IPS-18a (cell line): ENCODE data around the gene DNM3.
A peak's percentile ranks its signal among the peaks of the same experiment; 100 is the strongest.
"Not testable (repeated sequence)": the region's sequence is repeated elsewhere in the genome, so short reads cannot be mapped to it uniquely, and the experiment has no call there.

ENCODE experiments used
- H3K27ac ChIP-seq: one replicate; pipeline ENCODE4 v1.5.1; 2013; ENCODE audit warnings: low read length
- H3K27me3 ChIP-seq: one replicate; pipeline ENCODE4 v1.6.1; 2013; ENCODE audit warnings: mild to moderate bottlenecking, low read length; ENCODE audit not compliant: control insufficient read depth, insufficient read depth
- H3K36me3 ChIP-seq: one replicate; pipeline ENCODE4 v1.6.1; 2013; ENCODE audit warnings: low read depth, low read length; ENCODE audit not compliant: control insufficient read depth
- H3K4me1 ChIP-seq: one replicate; pipeline ENCODE4 v1.6.1; 2013; ENCODE audit warnings: low read depth, low read length; ENCODE audit not compliant: control insufficient read depth
- H3K4me3 ChIP-seq: one replicate; pipeline ENCODE4 v1.5.1; 2013; ENCODE audit warnings: low read length
- H3K9ac ChIP-seq: one replicate; pipeline ENCODE4 v1.6.1; 2013; ENCODE audit warnings: mild to moderate bottlenecking, low read length, moderate library complexity
- H3K9me3 ChIP-seq: one replicate; pipeline ENCODE4 v1.6.1; 2013; ENCODE audit warnings: low read depth, low read length; ENCODE audit not compliant: control insufficient read depth

The DNM3 gene

DNA sequence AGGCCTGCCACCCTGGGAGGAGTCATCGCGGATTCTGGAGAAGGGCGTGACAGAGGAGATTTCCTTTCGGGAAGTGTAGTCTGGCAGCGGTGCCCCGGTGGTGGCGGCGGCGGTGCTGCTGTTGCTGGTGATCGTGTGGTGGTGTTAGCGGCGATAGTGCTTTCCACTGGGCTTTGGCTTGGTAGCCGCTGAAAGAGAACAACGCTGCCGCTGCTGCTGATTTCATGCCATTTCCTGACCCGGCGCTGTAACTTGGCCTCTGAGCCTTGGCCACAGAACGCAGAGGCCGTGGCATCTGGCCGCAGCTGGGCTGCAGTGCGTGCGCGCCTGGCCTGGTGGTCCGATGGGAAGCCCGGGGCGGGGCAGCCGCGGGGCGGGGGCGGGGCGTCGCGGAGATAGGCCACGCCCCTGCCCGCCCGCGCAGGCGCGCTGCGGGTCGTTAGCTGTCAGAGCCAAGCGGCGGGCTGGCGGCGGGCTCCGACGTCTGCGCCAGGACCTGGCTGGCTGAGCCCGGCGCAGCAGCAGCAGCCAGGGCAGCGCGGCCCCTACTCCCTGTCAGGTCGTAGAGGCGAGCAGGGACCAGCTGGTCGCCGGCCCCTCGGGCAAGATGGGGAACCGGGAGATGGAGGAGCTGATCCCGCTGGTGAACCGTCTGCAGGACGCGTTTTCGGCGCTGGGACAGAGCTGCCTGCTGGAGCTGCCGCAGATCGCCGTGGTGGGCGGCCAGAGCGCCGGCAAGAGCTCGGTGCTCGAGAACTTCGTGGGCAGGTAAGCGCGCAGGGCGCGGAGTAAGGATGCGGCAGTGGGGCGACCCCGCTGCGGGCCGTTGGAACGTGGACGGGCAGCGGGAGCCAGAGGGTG lies at the start of gene DNM3:
Gene DNM3 (plus strand): TSS at position 449 of the 861 bp plus-strand sequence. CDS start 159 bp downstream, at position 608.
- no peaks in the 10 kb centered on the region for H3K36me3 ChIP-seq
- H3K4me3 ChIP-seq = peak within 1 kb of the TSS; percentile 79
- peak within 1 kb of the TSS; percentile 46 for H3K9ac ChIP-seq
- H3K27me3 ChIP-seq = peaks cover 34% of the 10 kb centered on the region
- no peak within 1 kb of the TSS for H3K27ac ChIP-seq
- peaks cover 9% of the 10 kb centered on the region for H3K4me1 ChIP-seq
- no peaks in the 10 kb centered on the region for H3K9me3 ChIP-seq

DNA sequence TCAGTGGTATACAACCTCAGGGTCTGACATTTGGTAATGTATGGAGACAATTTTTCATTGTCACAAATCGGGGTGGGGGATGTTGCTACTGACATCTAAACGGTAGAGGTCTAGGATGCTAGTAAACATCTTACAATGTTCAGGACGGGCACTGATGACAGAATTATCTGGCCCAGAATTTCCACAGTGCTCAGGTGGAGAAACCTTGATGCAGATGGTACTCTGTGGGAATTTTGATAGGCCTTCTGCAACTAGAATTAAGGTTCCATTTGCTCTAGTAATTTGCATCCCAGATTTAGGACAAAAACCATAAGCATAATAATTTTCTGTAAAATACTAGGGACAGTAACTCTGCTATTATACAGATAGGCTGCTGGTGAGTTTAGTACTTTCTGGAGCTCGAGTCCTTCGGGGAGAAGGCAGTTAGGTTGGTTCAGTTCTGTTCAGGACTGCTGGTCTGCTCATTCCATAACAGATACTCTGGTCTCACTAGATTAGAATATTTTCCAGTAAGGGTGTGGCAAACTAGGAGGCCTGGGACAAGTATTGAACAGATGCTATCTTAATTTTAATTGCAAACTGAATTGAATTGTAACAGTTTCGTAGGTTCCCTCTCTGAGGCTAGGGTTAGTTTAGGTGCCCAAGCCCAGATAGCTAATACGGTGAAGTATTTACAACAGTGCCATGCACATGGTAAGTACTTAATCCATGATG lies 48.5 kb upstream of the DNM3 start:
- no peak overlapping the region for H3K27ac ChIP-seq
- no peak overlapping the region for H3K9ac ChIP-seq
- peaks cover 97% of the 10 kb centered on the region for H3K36me3 ChIP-seq
- H3K4me3 ChIP-seq = no peak overlapping the region
- H3K27me3 ChIP-seq = no peaks in the 10 kb centered on the region
- H3K9me3 ChIP-seq = no peaks in the 10 kb centered on the region
- H3K4me1 ChIP-seq = no peaks in the 10 kb centered on the region

DNA sequence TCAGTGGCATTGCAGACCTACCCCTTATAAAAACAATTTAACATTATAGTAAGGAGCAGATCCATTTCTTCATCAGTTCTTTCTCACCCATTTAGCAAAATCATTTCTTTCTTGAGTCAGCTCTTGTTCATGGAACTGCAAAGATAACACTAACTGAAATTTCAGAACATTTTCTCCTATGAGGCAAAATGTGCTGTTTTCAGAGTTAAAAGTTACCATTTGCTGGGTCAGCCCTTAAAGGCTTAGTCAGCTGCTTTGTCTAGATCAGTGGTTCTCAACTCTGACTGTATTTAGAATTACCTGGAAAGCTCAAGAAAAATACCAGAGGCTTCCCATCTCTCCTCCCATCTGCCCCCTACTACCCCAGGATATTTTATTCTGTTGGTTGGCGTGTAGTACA lies 47.7 kb upstream of the DNM3 start:
- Histone ChIP-seq H3K27ac (no peak overlapping the region), H3K4me3 (no peak overlapping the region), H3K9me3 (no peaks in the 10 kb centered on the region), H3K9ac (no peak overlapping the region), H3K36me3 (peaks cover 91% of the 10 kb centered on the region), H3K27me3 (no peaks in the 10 kb centered on the region), H3K4me1 (no peaks in the 10 kb centered on the region)

DNA sequence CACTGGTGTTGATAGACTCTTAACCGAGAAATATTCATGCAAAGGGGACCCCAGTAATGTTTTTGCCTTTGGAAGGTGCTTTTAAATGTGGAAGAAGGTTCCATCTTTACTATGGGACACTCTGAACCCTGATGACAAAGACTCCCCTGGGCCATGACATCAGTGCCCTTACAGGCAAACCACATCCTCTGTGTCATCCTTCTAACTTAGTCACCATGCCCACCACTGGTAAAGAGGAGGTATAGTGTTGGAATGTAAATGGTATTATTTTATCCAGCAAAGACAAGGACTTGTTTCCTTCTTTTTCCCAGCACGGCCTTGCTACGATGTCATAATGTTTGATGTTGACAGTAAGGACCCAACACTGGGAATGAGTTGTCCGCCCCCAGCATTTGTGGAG lies 47.2 kb upstream of the DNM3 start:
- Histone ChIP-seq H3K9ac (no peak overlapping the region), H3K4me3 (no peak overlapping the region), H3K27ac (no peak overlapping the region), H3K9me3 (no peaks in the 10 kb centered on the region), H3K27me3 (no peaks in the 10 kb centered on the region), H3K36me3 (peaks cover 86% of the 10 kb centered on the region), H3K4me1 (no peaks in the 10 kb centered on the region)

DNA sequence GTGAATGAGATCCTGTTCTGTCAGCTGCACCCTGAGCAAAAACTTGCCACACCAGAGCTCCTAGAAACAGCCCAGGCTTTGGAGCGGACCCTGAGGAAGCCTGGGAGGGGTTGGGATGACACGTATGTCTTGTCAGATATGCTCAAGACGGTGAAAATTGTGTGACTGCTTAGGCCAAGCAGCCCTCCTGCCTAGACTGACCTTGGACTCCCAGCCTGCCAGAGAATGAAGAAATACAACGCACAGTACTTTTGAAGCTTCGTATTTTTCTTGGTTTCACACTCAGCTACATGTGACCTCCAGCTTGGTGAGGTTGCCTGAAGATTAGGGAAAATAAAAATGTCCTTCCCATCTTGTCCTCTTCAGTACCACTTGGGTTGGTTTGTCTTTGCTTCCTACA lies 44.7 kb upstream of the DNM3 start:
- Histone ChIP-seq H3K27ac (no peak overlapping the region), H3K27me3 (no peaks in the 10 kb centered on the region), H3K9me3 (no peaks in the 10 kb centered on the region), H3K4me1 (peaks cover 2% of the 10 kb centered on the region), H3K4me3 (no peak overlapping the region), H3K9ac (no peak overlapping the region), H3K36me3 (peaks cover 62% of the 10 kb centered on the region)

DNA sequence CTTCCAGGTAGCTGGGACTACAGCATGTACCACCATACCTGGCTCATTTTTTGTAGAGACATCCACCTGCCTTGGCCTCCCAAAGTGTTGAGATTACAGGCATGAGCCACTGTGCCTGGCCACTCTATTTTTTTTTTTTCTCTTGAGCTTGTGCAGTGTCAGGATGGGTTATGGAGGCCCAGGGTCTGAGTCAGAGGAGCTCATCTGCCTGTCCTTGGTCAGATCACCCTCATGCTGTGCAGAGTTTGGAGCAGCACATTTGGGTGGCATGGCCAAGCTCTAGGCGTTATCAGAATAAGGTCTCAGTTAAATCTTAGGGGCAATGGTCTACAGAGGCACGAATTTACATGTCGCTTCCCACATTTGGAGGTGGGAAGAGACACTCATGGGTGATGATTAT lies 43.0 kb upstream of the DNM3 start:
- peaks cover 6% of the 10 kb centered on the region for H3K4me1 ChIP-seq
- no peaks in the 10 kb centered on the region for H3K27me3 ChIP-seq
- no peak overlapping the region for H3K4me3 ChIP-seq
- no peaks in the 10 kb centered on the region for H3K9me3 ChIP-seq
- peaks cover 46% of the 10 kb centered on the region for H3K36me3 ChIP-seq
- H3K27ac ChIP-seq = no peak overlapping the region
- no peak overlapping the region for H3K9ac ChIP-seq

DNA sequence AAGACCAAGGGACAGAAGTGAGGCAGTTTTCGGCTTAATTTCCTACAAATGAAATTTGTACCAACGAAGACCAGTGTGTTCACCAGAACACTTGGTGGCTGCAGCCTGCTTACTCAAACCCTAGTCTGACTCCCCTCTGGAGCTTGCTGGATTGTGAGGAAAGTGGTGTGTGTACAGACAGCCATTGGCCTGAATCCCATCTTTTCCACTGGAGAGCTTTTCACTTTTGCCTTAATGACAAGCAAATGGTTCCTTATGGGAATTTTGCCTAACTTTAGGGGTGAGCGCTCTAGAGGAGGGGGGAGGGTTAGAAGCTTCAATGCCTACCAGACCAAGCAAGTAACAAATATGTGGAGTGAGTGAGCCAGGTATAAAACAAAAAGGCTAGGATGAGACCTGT lies 42.5 kb upstream of the DNM3 start:
- no peaks in the 10 kb centered on the region for H3K27me3 ChIP-seq
- no peaks in the 10 kb centered on the region for H3K9me3 ChIP-seq
- H3K36me3 ChIP-seq = peaks cover 42% of the 10 kb centered on the region
- no peak overlapping the region for H3K9ac ChIP-seq
- no peak overlapping the region for H3K4me3 ChIP-seq
- peaks cover 6% of the 10 kb centered on the region for H3K4me1 ChIP-seq
- no peak overlapping the region for H3K27ac ChIP-seq

DNA sequence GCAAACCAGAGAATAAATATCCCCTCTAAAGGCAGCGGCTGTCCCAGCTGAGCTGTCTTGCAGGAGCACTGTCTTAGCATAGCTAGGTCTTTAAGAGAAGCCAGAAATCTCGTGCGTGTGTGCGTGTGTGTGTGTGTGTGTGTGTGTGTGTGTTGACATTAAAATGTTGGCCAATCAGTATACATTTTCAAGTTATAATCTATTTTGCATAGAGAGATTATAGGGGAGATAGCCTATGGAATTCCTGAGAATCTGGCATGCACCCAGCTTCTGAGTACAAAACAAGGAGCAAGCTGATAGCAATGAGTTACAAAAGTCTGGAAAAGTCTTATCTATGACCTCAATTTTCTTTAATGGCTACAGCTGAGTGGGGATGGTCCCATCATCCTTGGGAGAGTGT lies 42.1 kb upstream of the DNM3 start:
- no peak overlapping the region for H3K9ac ChIP-seq
- no peak overlapping the region for H3K4me3 ChIP-seq
- no peaks in the 10 kb centered on the region for H3K27me3 ChIP-seq
- H3K9me3 ChIP-seq = no peaks in the 10 kb centered on the region
- no peak overlapping the region for H3K27ac ChIP-seq
- H3K36me3 ChIP-seq = peaks cover 38% of the 10 kb centered on the region
- H3K4me1 ChIP-seq = peaks cover 6% of the 10 kb centered on the region

DNA sequence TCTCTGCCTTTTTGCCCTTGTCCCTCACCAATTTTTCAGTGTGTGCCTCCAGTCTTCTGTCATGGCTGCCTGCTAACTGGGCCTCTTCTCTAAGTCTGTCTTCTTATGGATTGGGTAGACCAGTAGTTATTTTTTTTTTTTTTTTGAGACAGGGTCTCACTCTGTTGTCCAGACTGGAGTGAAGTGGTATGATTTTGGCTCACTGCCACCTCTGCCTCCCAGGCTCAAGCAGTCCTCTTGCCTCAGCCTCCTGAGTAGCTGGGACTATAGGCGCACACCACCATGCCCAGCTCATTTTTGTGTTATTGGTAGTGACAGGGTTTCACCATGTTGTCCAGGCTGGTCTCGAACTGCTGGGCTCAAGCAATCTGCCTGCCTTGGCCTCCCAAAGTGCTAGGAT lies 41.6 kb upstream of the DNM3 start:
- not testable (repeated sequence) for H3K27me3 ChIP-seq, H3K9me3 ChIP-seq, H3K27ac ChIP-seq, H3K9ac ChIP-seq, H3K4me3 ChIP-seq, H3K4me1 ChIP-seq
- peaks cover 32% of the 10 kb centered on the region for H3K36me3 ChIP-seq

DNA sequence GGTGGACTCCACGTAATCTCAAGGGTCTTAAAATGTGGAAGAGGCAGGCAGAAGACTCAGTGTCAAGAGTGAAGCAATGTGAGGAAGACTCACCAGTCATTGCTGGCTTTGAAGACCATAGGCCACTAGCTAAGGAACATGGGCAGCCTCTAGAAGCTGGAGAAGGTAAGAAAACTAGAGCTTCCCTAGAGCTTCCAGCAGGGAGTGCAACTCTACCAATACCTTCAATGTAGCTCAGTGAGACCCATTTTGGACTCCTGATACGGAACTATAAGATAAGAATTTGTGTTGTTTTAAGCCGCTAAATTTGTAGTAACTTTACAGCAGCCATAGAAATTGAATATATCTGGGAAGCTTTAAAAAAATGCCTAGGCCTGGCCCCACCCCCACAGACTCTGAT lies 41.0 kb upstream of the DNM3 start:
- Histone ChIP-seq H3K27ac (no peak overlapping the region), H3K36me3 (peaks cover 26% of the 10 kb centered on the region), H3K4me3 (no peak overlapping the region), H3K9ac (no peak overlapping the region), H3K9me3 (no peaks in the 10 kb centered on the region), H3K27me3 (no peaks in the 10 kb centered on the region), H3K4me1 (peaks cover 6% of the 10 kb centered on the region)

DNA sequence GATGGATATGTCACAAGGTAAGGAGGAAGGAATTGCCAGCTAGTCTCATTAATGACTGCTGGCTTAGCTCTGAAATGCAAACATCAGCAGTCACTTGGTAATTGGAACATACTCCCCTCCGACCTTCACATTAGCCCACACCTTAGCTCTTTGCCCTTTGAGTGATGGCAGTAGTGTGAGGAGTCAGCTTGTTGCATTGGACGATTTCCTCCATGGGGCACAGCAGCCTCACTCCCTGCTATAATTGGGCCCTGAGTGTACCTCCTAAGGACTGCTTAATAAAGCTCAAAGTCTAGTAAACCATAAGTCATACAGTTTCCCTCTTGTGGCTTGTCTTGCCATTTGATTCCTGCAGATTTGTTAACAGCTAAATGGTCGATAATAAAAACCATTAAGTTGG lies 40.4 kb upstream of the DNM3 start:
- Histone ChIP-seq H3K36me3 (peaks cover 21% of the 10 kb centered on the region), H3K9me3 (no peaks in the 10 kb centered on the region), H3K27me3 (no peaks in the 10 kb centered on the region), H3K9ac (no peak overlapping the region), H3K27ac (no peak overlapping the region), H3K4me1 (peaks cover 6% of the 10 kb centered on the region), H3K4me3 (no peak overlapping the region)

DNA sequence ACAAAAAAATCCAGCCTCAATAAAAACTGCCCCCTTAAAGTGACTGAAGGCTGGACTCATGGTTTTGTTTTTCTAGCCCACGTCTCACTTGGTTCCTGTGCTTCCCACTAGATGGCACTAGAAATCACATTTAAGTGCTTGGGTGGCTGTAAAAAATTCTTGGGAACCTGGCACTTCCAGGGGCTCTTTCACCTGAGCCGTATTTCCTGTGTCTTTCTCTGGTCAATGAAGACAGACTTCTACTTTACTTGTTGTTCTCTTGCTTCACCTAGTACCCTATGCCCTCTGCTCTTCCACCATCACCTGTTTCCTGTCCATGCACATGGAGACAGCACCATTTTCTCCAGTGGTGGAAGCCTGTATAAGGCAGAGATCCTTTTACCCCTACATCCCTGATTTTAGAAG lies 39.8 kb upstream of the DNM3 start:
- no peak overlapping the region for H3K27ac ChIP-seq

More for the DNA sequence above, 39.8 kb upstream of the DNM3 start:
- no peaks in the 10 kb centered on the region for H3K9me3 ChIP-seq
- no peak overlapping the region for H3K4me3 ChIP-seq
- H3K4me1 ChIP-seq = peaks cover 6% of the 10 kb centered on the region
- H3K27me3 ChIP-seq = no peaks in the 10 kb centered on the region
- no peak overlapping the region for H3K9ac ChIP-seq
- peaks cover 15% of the 10 kb centered on the region for H3K36me3 ChIP-seq
